ENCODE results near the gene ARHGEF7. TPM values are rescaled to one million over a fixed set of nuclear protein-coding genes. Genes with fewer than 3 reads are reported as not detected.
A peak's percentile ranks its signal among the peaks of the same experiment; 100 is the strongest.
"Not testable (repeated sequence)": the region's sequence is repeated elsewhere in the genome, so short reads cannot be mapped to it uniquely, and the experiment has no call there.

Gene ARHGEF7
- total RNA-seq, 5 donors from 2014 or later (not counting 1 experiment from before 2014, with no cell fraction given): 68.0 to 85.8 (median 83.7) TPM

GRCh38 chr13:111187960-111188541 lies 72.9 kb downstream of the ARHGEF7 start:
- H3K27me3 ChIP-seq (replicated peaks in 1 of 2; ENCODE audit: control insufficient read depth in 2 of 2, extremely low read depth in 1 of 2, insufficient read depth in 2 of 2, low read length in 1 of 2): no peaks in the 10 kb centered on the region
- ATAC-seq (replicated peaks in 1 of 4) (no peak), DNase-seq (no peak)
- Mint-ChIP-seq H3K27me3 (no peaks in the 10 kb centered on the region), H3K9me3 (no peaks in the 10 kb centered on the region), H3K4me1 (peaks cover 94 to 96% (median 96%) of the 10 kb centered on the region in 3 donors), H3K4me3 (peak overlapping the region in 2 of 3 donors; percentile 67 to 78), H3K27ac (peak overlapping the region; percentile 24 to 36), H3K36me3 (peaks cover 4% of the 10 kb centered on the region)
- POLR2A ChIA-PET: interaction anchor here in 1 of 2 donors (0.9 kb wide), 1 partner anchor 23 kb away, joined by 4 read pairs; no protein-coding TSS in a partner anchor
- no peak overlapping the region for H3K27ac ChIP-seq (ENCODE audit: low read length)
- 84% methylated on average over 7 of the region's 11 CpGs for WGBS (ENCODE audit: insufficient coverage)
- CTCF ChIA-PET: no interaction called here
- no peak overlapping the region for H3K4me3 ChIP-seq (ENCODE audit: control insufficient read depth in 1 of 2, extremely low read depth in 1 of 2, low read length in 1 of 2)
- no peaks in the 10 kb centered on the region for H3K9me3 ChIP-seq
- H3K36me3 ChIP-seq (ENCODE audit: control insufficient read depth in 2 of 2, extremely low read depth in 1 of 2, insufficient read depth in 1 of 2, low read length in 1 of 2): no peaks in the 10 kb centered on the region
- H3K4me1 ChIP-seq (ENCODE audit: control insufficient read depth in 1 of 2, extremely low read depth in 1 of 2, insufficient read depth in 2 of 2, low read length in 2 of 2): peaks cover 57 to 66% of the 10 kb centered on the region in 2 experiments

GRCh38 chr13:111189064-111189505 lies 74.0 kb downstream of the ARHGEF7 start:
- peak; percentile 30 to 84 (median 63) for DNase-seq
- ATAC-seq (replicated peaks in 1 of 4): peak; percentile 53 to 61 (median 56)
- H3K27ac ChIP-seq (ENCODE audit: low read length): peak overlapping the region; percentile 48
- POLR2A ChIA-PET: interaction anchor here (0.7 to 1.4 kb wide), 4 partner anchors 14 to 31 kb away, joined by 3 to 4 read pairs (median 4); no protein-coding TSS in a partner anchor
- H3K4me1 ChIP-seq (ENCODE audit: control insufficient read depth in 1 of 2, extremely low read depth in 1 of 2, insufficient read depth in 2 of 2, low read length in 2 of 2): peaks cover 49 to 62% of the 10 kb centered on the region in 2 experiments
- CTCF ChIA-PET: interaction anchor here (0.8 to 1.4 kb wide), 6 partner anchors 9 to 31 kb away, joined by 3 to 5 read pairs (median 4); no protein-coding TSS in a partner anchor
- Mint-ChIP-seq H3K4me1 (peaks cover 93 to 96% (median 94%) of the 10 kb centered on the region in 3 donors), H3K27ac (peak overlapping the region; percentile 79 to 82), H3K4me3 (peak overlapping the region; percentile 67 to 78 (median 77))
- not testable (repeated sequence) for H3K36me3 Mint-ChIP-seq; H3K9me3 Mint-ChIP-seq; H3K36me3 ChIP-seq (ENCODE audit: control insufficient read depth in 2 of 2, extremely low read depth in 1 of 2, insufficient read depth in 1 of 2, low read length in 1 of 2); H3K27me3 ChIP-seq (replicated peaks in 1 of 2; ENCODE audit: control insufficient read depth in 2 of 2, extremely low read depth in 1 of 2, insufficient read depth in 2 of 2, low read length in 1 of 2); H3K9me3 ChIP-seq; H3K27me3 Mint-ChIP-seq
- peak overlapping the region; percentile 37 to 49 for H3K4me3 ChIP-seq (ENCODE audit: control insufficient read depth in 1 of 2, extremely low read depth in 1 of 2, low read length in 1 of 2)
- WGBS (ENCODE audit: insufficient coverage): 10% methylated on average over 4 of the region's 12 CpGs

GRCh38 chr13:111189516-111189915 lies 74.4 kb downstream of the ARHGEF7 start:
- peak overlapping the region; percentile 48 for H3K27ac ChIP-seq (ENCODE audit: low read length)
- H3K4me1 Mint-ChIP-seq: peaks cover 92 to 96% (median 93%) of the 10 kb centered on the region in 3 donors
- peak overlapping the region; percentile 79 to 82 for H3K27ac Mint-ChIP-seq
- peak in 3 of 4 experiments; percentile 2 to 14 (median 3) for ATAC-seq (replicated peaks in 1 of 4)
- not testable (repeated sequence) for H3K27me3 Mint-ChIP-seq; H3K36me3 ChIP-seq (ENCODE audit: control insufficient read depth in 2 of 2, extremely low read depth in 1 of 2, insufficient read depth in 1 of 2, low read length in 1 of 2); H3K9me3 ChIP-seq; H3K36me3 Mint-ChIP-seq; DNase-seq; H3K9me3 Mint-ChIP-seq; H3K27me3 ChIP-seq (replicated peaks in 1 of 2; ENCODE audit: control insufficient read depth in 2 of 2, extremely low read depth in 1 of 2, insufficient read depth in 2 of 2, low read length in 1 of 2)
- H3K4me3 Mint-ChIP-seq: peak overlapping the region; percentile 67 to 78 (median 77)
- ChIA-PET CTCF (interaction anchor here (0.6 to 1.4 kb wide), 7 partner anchors 9 to 115 kb away, joined by 3 to 5 read pairs (median 4); no protein-coding TSS in a partner anchor), POLR2A (interaction anchor here (0.6 to 1.4 kb wide), 5 partner anchors 13 to 32 kb away, joined by 3 to 5 read pairs (median 4); no protein-coding TSS in a partner anchor)
- WGBS (ENCODE audit: insufficient coverage): 6% methylated on average over 8 of the region's 9 CpGs
- H3K4me1 ChIP-seq (ENCODE audit: control insufficient read depth in 1 of 2, extremely low read depth in 1 of 2, insufficient read depth in 2 of 2, low read length in 2 of 2): peaks cover 45 to 58% of the 10 kb centered on the region in 2 experiments
- H3K4me3 ChIP-seq (ENCODE audit: control insufficient read depth in 1 of 2, extremely low read depth in 1 of 2, low read length in 1 of 2): peak overlapping the region; percentile 37 to 49

GRCh38 chr13:111193223-111193622 lies 78.1 kb downstream of the ARHGEF7 start:
- no CpG with 5 or more reads among the region's 5 CpGs for WGBS (ENCODE audit: insufficient coverage)
- H3K27me3 ChIP-seq (replicated peaks in 1 of 2; ENCODE audit: control insufficient read depth in 2 of 2, extremely low read depth in 1 of 2, insufficient read depth in 2 of 2, low read length in 1 of 2); H3K27me3 Mint-ChIP-seq; POLR2A ChIA-PET; H3K27ac Mint-ChIP-seq; H3K9me3 ChIP-seq; H3K36me3 ChIP-seq (ENCODE audit: control insufficient read depth in 2 of 2, extremely low read depth in 1 of 2, insufficient read depth in 1 of 2, low read length in 1 of 2); ATAC-seq (replicated peaks in 1 of 4); H3K4me3 Mint-ChIP-seq; DNase-seq; CTCF ChIA-PET; H3K27ac ChIP-seq (ENCODE audit: low read length); H3K9me3 Mint-ChIP-seq; H3K4me3 ChIP-seq (ENCODE audit: control insufficient read depth in 1 of 2, extremely low read depth in 1 of 2, low read length in 1 of 2): not testable (repeated sequence)
- Mint-ChIP-seq H3K4me1 (peaks cover 71 to 82% (median 78%) of the 10 kb centered on the region in 3 donors), H3K36me3 (peaks cover 26% of the 10 kb centered on the region)
- H3K4me1 ChIP-seq (ENCODE audit: control insufficient read depth in 1 of 2, extremely low read depth in 1 of 2, insufficient read depth in 2 of 2, low read length in 2 of 2): peaks cover 10 to 23% of the 10 kb centered on the region in 2 experiments

GRCh38 chr13:111194651-111195050 lies 79.5 kb downstream of the ARHGEF7 start:
- CTCF ChIA-PET; H3K36me3 ChIP-seq (ENCODE audit: control insufficient read depth in 2 of 2, extremely low read depth in 1 of 2, insufficient read depth in 1 of 2, low read length in 1 of 2); H3K27ac Mint-ChIP-seq; POLR2A ChIA-PET; H3K27me3 ChIP-seq (replicated peaks in 1 of 2; ENCODE audit: control insufficient read depth in 2 of 2, extremely low read depth in 1 of 2, insufficient read depth in 2 of 2, low read length in 1 of 2); H3K27ac ChIP-seq (ENCODE audit: low read length); H3K4me3 ChIP-seq (ENCODE audit: control insufficient read depth in 1 of 2, extremely low read depth in 1 of 2, low read length in 1 of 2); H3K9me3 ChIP-seq; H3K9me3 Mint-ChIP-seq; H3K27me3 Mint-ChIP-seq; ATAC-seq (replicated peaks in 1 of 4); H3K4me3 Mint-ChIP-seq; DNase-seq: not testable (repeated sequence)
- H3K4me1 Mint-ChIP-seq: peaks cover 67 to 82% (median 78%) of the 10 kb centered on the region in 3 donors
- 100% methylated on average over 2 of the region's 2 CpGs for WGBS (ENCODE audit: insufficient coverage)
- H3K36me3 Mint-ChIP-seq: peaks cover 37% of the 10 kb centered on the region
- H3K4me1 ChIP-seq (ENCODE audit: control insufficient read depth in 1 of 2, extremely low read depth in 1 of 2, insufficient read depth in 2 of 2, low read length in 2 of 2): peaks cover 2 to 11% of the 10 kb centered on the region in 2 experiments

- DNase-seq; POLR2A ChIA-PET; H3K9me3 ChIP-seq; H3K4me3 Mint-ChIP-seq; H3K36me3 ChIP-seq (ENCODE audit: control insufficient read depth in 2 of 2, extremely low read depth in 1 of 2, insufficient read depth in 1 of 2, low read length in 1 of 2); ATAC-seq (replicated peaks in 1 of 4); H3K27ac ChIP-seq (ENCODE audit: low read length); H3K27me3 ChIP-seq (replicated peaks in 1 of 2; ENCODE audit: control insufficient read depth in 2 of 2, extremely low read depth in 1 of 2, insufficient read depth in 2 of 2, low read length in 1 of 2); CTCF ChIA-PET; H3K27ac Mint-ChIP-seq; H3K27me3 Mint-ChIP-seq; H3K9me3 Mint-ChIP-seq; H3K4me3 ChIP-seq (ENCODE audit: control insufficient read depth in 1 of 2, extremely low read depth in 1 of 2, low read length in 1 of 2): not testable (repeated sequence)
- peaks cover 25 to 34% of the 10 kb centered on the region in 2 experiments for H3K4me1 ChIP-seq (ENCODE audit: control insufficient read depth in 1 of 2, extremely low read depth in 1 of 2, insufficient read depth in 2 of 2, low read length in 2 of 2)
- peaks cover 43% of the 10 kb centered on the region for H3K36me3 Mint-ChIP-seq
- 98% methylated on average over 5 of the region's 6 CpGs for WGBS (ENCODE audit: insufficient coverage)
- H3K4me1 Mint-ChIP-seq: peaks cover 71 to 87% (median 80%) of the 10 kb centered on the region in 3 donors
Measured at GRCh38 chr13:111198732-111199378, 83.7 kb downstream of the ARHGEF7 start.
